GM12878 (cell line): ENCODE results near the gene DMRT1. TPM values are rescaled to one million over a fixed set of nuclear protein-coding genes. Genes with fewer than 3 reads are reported as not detected.
A peak's percentile ranks its signal among the peaks of the same experiment; 100 is the strongest.

Experiments
- GATAD2B ChIP-seq: fragments of 450-650 bp; conservative IDR thresholded peaks from 2 replicates; pipeline ENCODE4 v1.6.1; 2017; ENCODE audit warnings: low read depth, mild to moderate bottlenecking, moderate library complexity
- HDAC6 ChIP-seq: fragments of 200-600 bp; sonication (generic); IDR thresholded peaks from one replicate; pipeline ENCODE4 v1.8.0; 2017; ENCODE audit warnings: antibody characterized with exemption; ENCODE audit not compliant: unreplicated experiment
- HDGF ChIP-seq: fragments of 450-650 bp; IDR thresholded peaks from 2 replicates; pipeline ENCODE4 v1.6.1; 2016; ENCODE audit warnings: antibody characterized with exemption
- IKZF2 ChIP-seq, 2 experiments: fragments of 450-650 bp; IDR thresholded peaks; 2 replicates each; pipeline ENCODE4 v1.6.1; 2017; ENCODE audit warnings: mild to moderate bottlenecking in 2 of 2, moderate library complexity in 2 of 2
- MYC ChIP-seq: IDR thresholded peaks from 2 replicates; pipeline ENCODE4 v1.6.1; 2011; ENCODE audit warnings: mild to moderate bottlenecking, low read length, moderate library complexity, inconsistent platforms; ENCODE audit not compliant: insufficient read depth, insufficient replicate concordance, insufficient read length, severe bottlenecking
- NFYA ChIP-seq: IDR thresholded peaks from 2 replicates; pipeline ENCODE4 v1.6.1; 2011; ENCODE audit warnings: low read depth, mild to moderate bottlenecking, low read length, improper control_type of control experiment, borderline replicate concordance
- NKRF ChIP-seq: fragments of 450-650 bp; conservative IDR thresholded peaks from 2 replicates; pipeline ENCODE4 v1.6.1; 2017; ENCODE audit warnings: mild to moderate bottlenecking, moderate library complexity
- PAX5 ChIP-seq: IDR thresholded peaks from 2 replicates; pipeline ENCODE4 v1.6.1; 2011; ENCODE audit warnings: low read depth, low read length, borderline replicate concordance
- POU2F2 ChIP-seq: IDR thresholded peaks from 3 replicates; pipeline ENCODE4 v1.6.1; 2011; ENCODE audit warnings: low read depth, mild to moderate bottlenecking, low read length, borderline replicate concordance
- PRDM15 ChIP-seq: fragments of 450-650 bp; formaldehyde crosslinking; IDR thresholded peaks from 2 replicates; pipeline ENCODE4 v1.4.0; 2020; ENCODE audit warnings: mild to moderate bottlenecking, moderate library complexity
- RB1 ChIP-seq: fragments of 450-650 bp; formaldehyde crosslinking; IDR thresholded peaks from 2 replicates; pipeline ENCODE4 v1.6.1; 2017; ENCODE audit warnings: mild to moderate bottlenecking, borderline replicate concordance
- RELA ChIP-seq: fragments of 450-650 bp; IDR thresholded peaks from 2 replicates; pipeline ENCODE4 v1.8.0; 2014; ENCODE audit warnings: borderline replicate concordance; ENCODE audit not compliant: partially characterized antibody
- SPI1 ChIP-seq: IDR thresholded peaks from 2 replicates; pipeline ENCODE4 v1.6.1; 2011; ENCODE audit warnings: low read depth, mild to moderate bottlenecking, low read length, moderate library complexity, borderline replicate concordance; ENCODE audit not compliant: insufficient read depth
- SREBF1 ChIP-seq: IDR thresholded peaks from 2 replicates; pipeline ENCODE4 v1.6.1; 2012; ENCODE audit warnings: mild to moderate bottlenecking, low read length
- SUPT20H ChIP-seq: IDR thresholded peaks from 2 replicates; pipeline ENCODE4 v1.6.1; 2011; ENCODE audit warnings: low read depth, mild to moderate bottlenecking, low read length, moderate library complexity, borderline replicate concordance; ENCODE audit not compliant: control insufficient read depth
- SUZ12 ChIP-seq: fragments of 200-600 bp; sonication (generic); IDR thresholded peaks from one replicate; pipeline ENCODE4 v1.6.1; 2018; ENCODE audit warnings: antibody characterized with exemption, mild to moderate bottlenecking; ENCODE audit not compliant: unreplicated experiment
- TAF1 ChIP-seq: IDR thresholded peaks from 2 replicates; pipeline ENCODE4 v1.6.1; 2011; ENCODE audit warnings: mild to moderate bottlenecking, low read depth, low read length, borderline replicate concordance
- TCF12 ChIP-seq: IDR thresholded peaks from 2 replicates; pipeline ENCODE4 v1.6.1; 2011; ENCODE audit warnings: low read depth, mild to moderate bottlenecking, low read length
- polyA plus RNA-seq, 11 experiments: library from polyadenylated mRNA; depleted of rRNA in 4 of 11; unstranded in 6 of 11; stranded (reverse) in 5 of 11; fragments of >200 nt; fragmentation: Nextera tagmentation in 4 of 11; fragmentation: Illumina TruSeq in 1 of 11; extraction: Ambion mirVana in 4 of 11; extraction: Trizol in 1 of 11; gene quantifications; 1 replicate in 1 of 11; 2 replicates in 10 of 11; pipeline versions ENCODE4 v1.2.1 to v1.2.3, GENCODE V29; 2011 to 2016; ENCODE audit warnings: inconsistent platforms in 2 of 11, missing spikeins in 2 of 11, low read depth in 1 of 11
- total RNA-seq, 4 experiments: library from RNA; depleted of rRNA in 3 of 4; stranded (reverse); fragments of >200 nt in 3 of 4; fragmentation: Illumina TruSeq in 1 of 4; extraction: Trizol in 1 of 4; gene quantifications; 2 replicates each; pipeline versions ENCODE4 v1.2.1 to v1.2.3, GENCODE V29; 2013 to 2021
- TF ChIP-seq, protein P1 (sequence below): fragments of 450-650 bp; IDR thresholded peaks from 2 replicates; pipeline ENCODE4 v1.6.1; 2018; ENCODE audit warnings: borderline replicate concordance, mild to moderate bottlenecking; ENCODE audit not compliant: partially characterized antibody
- TF ChIP-seq, protein P2 (sequence below): fragments of 150-350 bp; IDR thresholded peaks from 2 replicates; pipeline ENCODE4 v1.6.1; 2014; ENCODE audit warnings: mild to moderate bottlenecking, low read depth, low read length

DMRT1 gene
- total and polyA plus RNA-seq, 10 of the 15 experiments (the other 5 are each of a cell fraction or from before 2014, with no cell fraction given) = 0.06 to 1.9 (median 0.24) TPM

GRCh38 chr9:859251-859650 lies 17.8 kb downstream of the DMRT1 start (continued):
- TF ChIP-seq MYC (no peak), SREBF1 (no peak), NKRF (no peak), RELA (no peak), NFYA (no peak), RB1 (peak; percentile 42; the same call in 1 of the 2 replicates), TCF12 (no peak), PRDM15 (no peak), TAF1 (no peak), SPI1 (peak; percentile 58; the same call in 1 of the 2 replicates), HDAC6 (no peak), SUZ12 (no peak), PAX5 (peak; percentile 74), HDGF (no peak), SUPT20H (no peak), POU2F2 (peak; percentile 97), IKZF2 (IDR thresholded peaks at IDR 0.05) (peak in 1 of 2 experiments; percentile 74), GATAD2B (peak; percentile 77)
- TF ChIP-seq, protein P1, sequence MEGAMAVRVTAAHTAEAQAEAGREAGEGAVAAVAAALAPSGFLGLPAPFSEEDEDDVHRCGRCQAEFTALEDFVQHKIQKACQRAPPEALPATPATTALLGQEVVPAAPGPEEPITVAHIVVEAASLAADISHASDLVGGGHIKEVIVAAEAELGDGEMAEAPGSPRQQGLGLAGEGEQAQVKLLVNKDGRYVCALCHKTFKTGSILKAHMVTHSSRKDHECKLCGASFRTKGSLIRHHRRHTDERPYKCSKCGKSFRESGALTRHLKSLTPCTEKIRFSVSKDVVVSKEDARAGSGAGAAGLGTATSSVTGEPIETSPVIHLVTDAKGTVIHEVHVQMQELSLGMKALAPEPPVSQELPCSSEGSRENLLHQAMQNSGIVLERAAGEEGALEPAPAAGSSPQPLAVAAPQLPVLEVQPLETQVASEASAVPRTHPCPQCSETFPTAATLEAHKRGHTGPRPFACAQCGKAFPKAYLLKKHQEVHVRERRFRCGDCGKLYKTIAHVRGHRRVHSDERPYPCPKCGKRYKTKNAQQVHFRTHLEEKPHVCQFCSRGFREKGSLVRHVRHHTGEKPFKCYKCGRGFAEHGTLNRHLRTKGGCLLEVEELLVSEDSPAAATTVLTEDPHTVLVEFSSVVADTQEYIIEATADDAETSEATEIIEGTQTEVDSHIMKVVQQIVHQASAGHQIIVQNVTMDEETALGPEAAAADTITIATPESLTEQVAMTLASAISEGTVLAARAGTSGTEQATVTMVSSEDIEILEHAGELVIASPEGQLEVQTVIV = no peak
- TF ChIP-seq, protein P2, sequence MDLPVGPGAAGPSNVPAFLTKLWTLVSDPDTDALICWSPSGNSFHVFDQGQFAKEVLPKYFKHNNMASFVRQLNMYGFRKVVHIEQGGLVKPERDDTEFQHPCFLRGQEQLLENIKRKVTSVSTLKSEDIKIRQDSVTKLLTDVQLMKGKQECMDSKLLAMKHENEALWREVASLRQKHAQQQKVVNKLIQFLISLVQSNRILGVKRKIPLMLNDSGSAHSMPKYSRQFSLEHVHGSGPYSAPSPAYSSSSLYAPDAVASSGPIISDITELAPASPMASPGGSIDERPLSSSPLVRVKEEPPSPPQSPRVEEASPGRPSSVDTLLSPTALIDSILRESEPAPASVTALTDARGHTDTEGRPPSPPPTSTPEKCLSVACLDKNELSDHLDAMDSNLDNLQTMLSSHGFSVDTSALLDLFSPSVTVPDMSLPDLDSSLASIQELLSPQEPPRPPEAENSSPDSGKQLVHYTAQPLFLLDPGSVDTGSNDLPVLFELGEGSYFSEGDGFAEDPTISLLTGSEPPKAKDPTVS = no peak
